ENCODE results near the gene CENPP. TPM values are rescaled to one million over a fixed set of nuclear protein-coding genes. Genes with fewer than 3 reads are reported as not detected.

CENPP gene
- total RNA-seq, 3 donors from 2014 or later (not counting 1 experiment from before 2014, with no cell fraction given): 10.3 to 14.5 (median 12.1) TPM

DNA sequence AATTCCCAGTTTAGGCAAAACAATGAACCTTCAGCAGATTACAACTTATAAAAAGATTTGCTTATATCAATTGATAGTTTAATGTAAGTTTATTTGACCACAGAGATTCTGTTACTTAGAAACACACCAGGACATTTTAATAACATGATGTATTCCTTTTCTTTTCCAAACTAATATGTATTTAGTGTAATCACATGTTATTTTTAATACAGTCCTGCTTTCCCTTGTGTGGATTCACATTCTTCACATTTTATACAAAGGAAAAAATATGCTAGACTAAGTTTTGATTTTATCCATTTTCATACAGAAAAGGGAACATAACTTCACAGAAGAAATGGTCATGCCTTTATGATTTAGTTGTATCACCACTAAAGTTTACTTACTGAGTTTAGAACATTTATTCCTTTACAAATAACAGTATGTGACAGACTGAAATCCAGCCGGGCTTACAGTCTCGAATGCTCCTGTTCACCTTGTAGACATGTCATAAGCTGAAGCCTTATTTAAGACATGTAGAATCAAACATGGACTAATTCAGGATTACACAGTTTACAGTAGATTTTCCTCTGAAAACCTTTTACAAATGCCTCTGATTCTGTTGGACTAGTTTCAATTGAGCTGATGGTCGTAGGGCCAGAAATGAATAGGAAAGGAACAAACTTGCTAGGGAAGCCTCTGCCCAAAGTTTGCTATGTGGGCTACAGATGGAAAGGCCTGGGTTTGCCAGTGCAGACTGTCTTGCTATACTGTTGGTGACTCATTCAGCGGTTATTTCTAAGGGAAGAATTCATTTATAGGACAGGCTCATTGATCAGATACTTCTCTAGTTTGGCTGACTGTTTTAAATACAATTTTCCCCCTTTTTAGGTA is 163.2 kb downstream of the CENPP start:
- H3K27ac ChIP-seq (ENCODE audit: low read length): no peak overlapping the region
- no peaks in the 10 kb centered on the region for H3K27me3 ChIP-seq (ENCODE audit: control insufficient read depth, insufficient read depth, low read length)
- no peaks in the 10 kb centered on the region for H3K4me1 ChIP-seq (ENCODE audit: control insufficient read depth, insufficient read depth, low read length)
- H3K36me3 ChIP-seq (ENCODE audit: control insufficient read depth, insufficient read depth, low read length): no peaks in the 10 kb centered on the region
- ATAC-seq (no peak), DNase-seq (no peak)
- Mint-ChIP-seq H3K4me1 (no peaks in the 10 kb centered on the region), H3K9me3 (no peaks in the 10 kb centered on the region), H3K27ac (no peak overlapping the region), H3K36me3 (no peaks in the 10 kb centered on the region), H3K27me3 (ENCODE audit: low read depth in 2 of 2) (no peaks in the 10 kb centered on the region), H3K4me3 (no peak overlapping the region)
- TF ChIP-seq, protein P1, sequence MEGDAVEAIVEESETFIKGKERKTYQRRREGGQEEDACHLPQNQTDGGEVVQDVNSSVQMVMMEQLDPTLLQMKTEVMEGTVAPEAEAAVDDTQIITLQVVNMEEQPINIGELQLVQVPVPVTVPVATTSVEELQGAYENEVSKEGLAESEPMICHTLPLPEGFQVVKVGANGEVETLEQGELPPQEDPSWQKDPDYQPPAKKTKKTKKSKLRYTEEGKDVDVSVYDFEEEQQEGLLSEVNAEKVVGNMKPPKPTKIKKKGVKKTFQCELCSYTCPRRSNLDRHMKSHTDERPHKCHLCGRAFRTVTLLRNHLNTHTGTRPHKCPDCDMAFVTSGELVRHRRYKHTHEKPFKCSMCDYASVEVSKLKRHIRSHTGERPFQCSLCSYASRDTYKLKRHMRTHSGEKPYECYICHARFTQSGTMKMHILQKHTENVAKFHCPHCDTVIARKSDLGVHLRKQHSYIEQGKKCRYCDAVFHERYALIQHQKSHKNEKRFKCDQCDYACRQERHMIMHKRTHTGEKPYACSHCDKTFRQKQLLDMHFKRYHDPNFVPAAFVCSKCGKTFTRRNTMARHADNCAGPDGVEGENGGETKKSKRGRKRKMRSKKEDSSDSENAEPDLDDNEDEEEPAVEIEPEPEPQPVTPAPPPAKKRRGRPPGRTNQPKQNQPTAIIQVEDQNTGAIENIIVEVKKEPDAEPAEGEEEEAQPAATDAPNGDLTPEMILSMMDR (IDR thresholded peaks at IDR 0.05): no peak
- no peaks in the 10 kb centered on the region for H3K9me3 ChIP-seq (ENCODE audit: control insufficient read depth, insufficient read depth, low read length)
- 98% methylated on average over 4 of the region's 4 CpGs for WGBS (ENCODE audit: insufficient coverage)
- intact Hi-C loops (cut with micrococcal nuclease): no loop called here
- no peak overlapping the region for H3K4me3 ChIP-seq (ENCODE audit: low read length)

DNA sequence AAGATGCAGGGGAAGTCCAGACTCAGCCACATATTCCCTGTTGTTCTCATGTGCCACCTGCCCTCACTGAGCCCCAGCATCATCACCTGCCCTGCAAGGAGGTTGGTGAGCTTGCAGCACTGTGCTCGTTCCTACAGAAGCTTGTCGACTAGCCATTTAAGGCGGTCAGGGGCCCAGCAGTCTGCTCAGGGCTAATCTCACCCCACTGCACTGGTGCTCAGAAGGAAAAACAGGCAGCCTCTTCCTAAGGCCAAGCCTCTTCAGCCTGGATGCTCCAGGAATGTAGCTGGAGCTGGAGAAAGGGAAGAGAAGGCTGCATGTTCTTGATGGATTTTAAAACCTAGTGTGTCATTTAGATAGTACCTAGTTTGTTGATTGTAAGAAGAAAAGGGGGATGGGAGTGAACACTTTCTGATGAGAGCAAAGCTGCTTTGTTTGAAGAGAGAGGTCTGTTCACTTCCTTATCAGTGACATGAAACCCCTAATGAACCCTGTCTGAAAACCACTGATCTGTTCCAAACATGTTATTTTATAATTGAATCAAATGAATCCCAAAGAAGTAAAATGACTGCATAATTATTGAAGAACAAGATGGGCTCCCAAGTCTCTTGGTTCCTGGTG is 167.1 kb downstream of the CENPP start:
- WGBS (ENCODE audit: insufficient coverage): 94% methylated on average over 3 of the region's 3 CpGs
- no peaks in the 10 kb centered on the region for H3K27me3 ChIP-seq (ENCODE audit: control insufficient read depth, insufficient read depth, low read length)
- no peak overlapping the region for H3K4me3 ChIP-seq (ENCODE audit: low read length)
- H3K9me3 Mint-ChIP-seq: no peaks in the 10 kb centered on the region
- no peak overlapping the region for H3K27ac Mint-ChIP-seq
- intact Hi-C loops (cut with micrococcal nuclease): no loop called here
- no peaks in the 10 kb centered on the region for H3K27me3 Mint-ChIP-seq (ENCODE audit: low read depth in 2 of 2)
- no peak for ATAC-seq
- no peaks in the 10 kb centered on the region for H3K36me3 Mint-ChIP-seq
- TF ChIP-seq, protein P1 (IDR thresholded peaks at IDR 0.05): no peak
- no peaks in the 10 kb centered on the region for H3K36me3 ChIP-seq (ENCODE audit: control insufficient read depth, insufficient read depth, low read length)
- no peak for DNase-seq
- no peak overlapping the region for H3K4me3 Mint-ChIP-seq
- H3K4me1 ChIP-seq (ENCODE audit: control insufficient read depth, insufficient read depth, low read length): no peaks in the 10 kb centered on the region
- no peaks in the 10 kb centered on the region for H3K9me3 ChIP-seq (ENCODE audit: control insufficient read depth, insufficient read depth, low read length)
- H3K27ac ChIP-seq (ENCODE audit: low read length): no peak overlapping the region
- no peaks in the 10 kb centered on the region for H3K4me1 Mint-ChIP-seq

DNA sequence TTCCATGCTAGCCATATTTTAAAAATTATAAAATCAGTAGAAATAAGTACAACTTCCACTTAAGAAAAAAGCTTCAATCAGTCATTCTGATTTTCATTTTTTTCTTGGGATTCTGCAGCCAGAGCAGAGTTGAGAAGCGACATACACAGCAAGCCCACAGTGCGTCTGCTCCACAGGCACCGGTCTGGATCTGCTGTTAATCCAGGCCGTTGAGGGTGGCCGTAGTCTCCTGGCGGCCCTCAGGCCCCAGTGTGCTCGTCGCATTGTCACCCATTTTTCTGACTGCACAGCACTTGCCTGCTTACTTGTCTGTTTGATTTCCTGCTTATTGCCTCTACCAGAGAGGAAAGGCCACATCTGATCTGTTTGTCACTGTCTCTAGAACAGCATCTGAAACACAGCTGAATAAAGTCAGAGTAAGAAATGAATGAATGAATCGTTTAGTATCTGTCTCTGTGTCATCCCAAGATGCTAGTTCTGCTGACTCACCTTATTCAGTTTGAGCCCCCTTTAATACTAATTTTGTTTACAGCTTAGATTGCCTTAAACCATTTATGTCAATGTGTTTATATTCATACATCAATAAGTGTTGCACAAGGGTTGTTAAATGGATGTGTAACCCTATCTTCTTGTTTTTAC is 168.1 kb downstream of the CENPP start:
- no peaks in the 10 kb centered on the region for H3K36me3 Mint-ChIP-seq
- DNase-seq (no peak), ATAC-seq (no peak)
- H3K4me1 Mint-ChIP-seq: no peaks in the 10 kb centered on the region
- no peak overlapping the region for H3K27ac Mint-ChIP-seq
- no peaks in the 10 kb centered on the region for H3K27me3 ChIP-seq (ENCODE audit: control insufficient read depth, insufficient read depth, low read length)
- WGBS (ENCODE audit: insufficient coverage): 95% methylated on average over 9 of the region's 9 CpGs
- intact Hi-C loops (cut with micrococcal nuclease): no loop called here
- no peak overlapping the region for H3K4me3 ChIP-seq (ENCODE audit: low read length)
- H3K9me3 ChIP-seq (ENCODE audit: control insufficient read depth, insufficient read depth, low read length): no peaks in the 10 kb centered on the region
- no peak overlapping the region for H3K27ac ChIP-seq (ENCODE audit: low read length)
- H3K9me3 Mint-ChIP-seq: no peaks in the 10 kb centered on the region
- H3K4me1 ChIP-seq (ENCODE audit: control insufficient read depth, insufficient read depth, low read length): no peaks in the 10 kb centered on the region
- H3K36me3 ChIP-seq (ENCODE audit: control insufficient read depth, insufficient read depth, low read length): no peaks in the 10 kb centered on the region
- H3K4me3 Mint-ChIP-seq: no peak overlapping the region
- TF ChIP-seq, protein P1 (IDR thresholded peaks at IDR 0.05): no peak
- no peaks in the 10 kb centered on the region for H3K27me3 Mint-ChIP-seq (ENCODE audit: low read depth in 2 of 2)

Data from natural killer cell (primary cell).